ENCODE data around the gene BEX4. TPM values are rescaled to one million over a fixed set of nuclear protein-coding genes. Genes with fewer than 3 reads are reported as not detected.
A peak's percentile ranks its signal among the peaks of the same experiment; 100 is the strongest.

BEX4 gene
- total and polyA plus RNA-seq, 11 donors, result 34.8 to 57.0 (median 43.6) TPM

DNA sequence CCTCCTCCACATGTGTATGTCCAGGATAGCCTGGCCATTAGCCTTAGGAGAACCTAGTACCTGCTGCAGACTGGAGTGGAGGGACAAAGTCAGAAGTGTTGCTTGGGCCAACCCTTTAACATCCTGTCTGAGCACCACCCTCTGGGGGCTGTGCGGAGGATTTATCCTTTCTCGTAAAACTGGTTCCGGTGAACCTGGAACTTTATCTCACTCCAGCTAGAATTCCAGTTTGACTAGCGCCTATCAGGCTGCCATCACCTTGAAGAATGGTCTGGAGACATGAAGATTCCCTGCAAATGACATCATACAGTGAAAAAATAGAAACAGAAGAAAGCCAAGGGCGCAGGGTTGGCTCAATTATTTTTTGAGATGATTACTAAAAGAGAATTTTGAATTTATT, 36.1 kb downstream of the BEX4 start:
- no peak for ATAC-seq
- H3K4me1 ChIP-seq, result peaks cover 0 to 15% (median 5%) of the 10 kb centered on the region in 12 donors
- no peak for DNase-seq
- TF ChIP-seq POLR2A (IDR thresholded peaks at IDR 0.05), result no peak
- TF ChIP-seq CTCF (IDR thresholded peaks at IDR 0.05), result no peak
- intact Hi-C loops (cut with DNase I), result loop anchor here in 5 of 10 donors (5.0 kb wide), 2 partner anchors 34 to 39 kb away; partner anchors contain the start of gene BEX4 (in 3 of the 5)
- peaks cover 0 to 10% (median 0%) of the 10 kb centered on the region in 9 donors for H3K27me3 ChIP-seq
- no peak overlapping the region for H3K4me3 ChIP-seq
- H3K36me3 ChIP-seq, result peaks cover 0 to 13% (median 0%) of the 10 kb centered on the region in 9 donors
- no peak overlapping the region for H3K27ac ChIP-seq
- no peaks in the 10 kb centered on the region for H3K9me3 ChIP-seq
- 29 to 61% (median 52%) methylated on average over 5 of the region's 5 CpGs for WGBS, 4 donors

DNA sequence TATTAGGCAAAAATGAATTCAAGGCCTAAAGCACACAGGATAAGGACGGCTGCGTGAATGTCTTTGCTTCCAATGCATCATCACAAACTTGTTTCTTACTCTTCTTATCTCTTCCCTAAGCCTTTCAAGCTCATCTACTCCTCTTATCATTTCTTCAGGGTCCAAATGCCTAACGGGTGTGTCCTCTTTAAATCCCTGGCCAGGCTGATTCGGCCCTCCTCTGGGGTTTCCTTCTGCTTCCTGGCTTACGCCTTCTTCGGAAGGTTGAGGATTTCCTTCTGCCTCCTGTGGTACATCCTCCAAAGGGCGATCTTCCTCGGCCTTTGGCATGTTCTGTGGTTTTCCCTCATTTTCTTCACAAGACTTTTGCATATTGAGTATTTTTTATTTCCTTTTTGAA, 38.7 kb downstream of the BEX4 start:
- 7 to 43% (median 25%) methylated on average over 8 of the region's 8 CpGs for WGBS, 4 donors
- no peaks in the 10 kb centered on the region for H3K9me3 ChIP-seq
- H3K27ac ChIP-seq, result peak overlapping the region in 11 of 12 donors; percentile 80 to 91 (median 88)
- intact Hi-C loops (cut with DNase I), result loop anchor here in 8 of 10 donors (1.0 to 5.0 kb wide), 4 partner anchors 36 to 41 kb away; partner anchors contain the start of gene BEX4 (in 6 of the 8)
- H3K4me1 ChIP-seq, result peaks cover 0 to 15% (median 5%) of the 10 kb centered on the region in 12 donors
- DNase-seq (peak in 3 of 5 donors; percentile 6 to 28 (median 22)), ATAC-seq (peak in 2 of 4 donors; percentile 38 to 53)
- TF ChIP-seq POLR2A (IDR thresholded peaks at IDR 0.05) (no peak), CTCF (IDR thresholded peaks at IDR 0.05) (no peak)
- peak overlapping the region; percentile 31 to 95 (median 68) for H3K4me3 ChIP-seq
- H3K36me3 ChIP-seq, result peaks cover 0 to 13% (median 0%) of the 10 kb centered on the region in 9 donors
- peaks cover 0 to 9% (median 0%) of the 10 kb centered on the region in 9 donors for H3K27me3 ChIP-seq

DNA sequence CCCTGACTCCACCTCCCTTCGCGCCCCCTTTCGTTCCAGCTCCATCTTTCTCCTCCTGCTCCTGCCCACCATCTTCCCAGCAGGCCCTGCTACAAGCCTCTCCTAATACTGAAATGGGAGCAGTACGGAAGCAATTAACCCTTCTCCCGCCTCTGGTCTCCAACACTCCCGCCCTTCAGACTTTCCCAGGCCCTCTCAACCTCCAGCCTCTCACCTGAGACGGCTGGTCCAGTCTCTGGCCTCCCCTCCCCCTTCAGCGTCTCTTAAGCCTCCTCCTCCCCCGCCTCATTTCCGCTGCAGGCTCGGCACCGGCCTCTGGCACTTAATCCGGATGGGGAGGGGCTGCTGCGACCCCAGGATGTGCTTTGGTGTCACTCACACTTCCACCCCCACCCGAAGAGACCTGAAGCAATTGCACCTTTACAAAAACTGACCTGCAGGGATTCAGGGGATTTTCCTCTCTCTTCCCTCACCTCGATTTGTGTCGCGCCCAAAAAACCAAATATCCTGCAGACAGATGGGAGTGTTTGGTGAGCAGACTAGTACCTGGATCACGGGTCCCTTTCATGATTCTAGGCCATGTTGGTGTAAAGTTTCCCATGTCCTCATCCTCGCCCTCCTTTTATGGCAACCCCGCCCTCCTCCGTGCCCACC, 39.4 kb downstream of the BEX4 start:
- H3K27ac ChIP-seq, result peak overlapping the region; percentile 80 to 91 (median 88)
- peak overlapping the region; percentile 31 to 95 (median 68) for H3K4me3 ChIP-seq
- DNase-seq, result peak; percentile 48 to 69 (median 55)
- 1 to 24% (median 12%) methylated on average over 21 to 22 of the region's 22 CpGs for WGBS, 4 donors
- intact Hi-C loops (cut with DNase I), result loop anchor here in 8 of 10 donors (1.0 to 5.0 kb wide), 4 partner anchors 37 to 42 kb away; partner anchors contain the start of gene BEX4 (in 6 of the 8)
- peak; percentile 73 to 80 (median 78) for ATAC-seq
- no peaks in the 10 kb centered on the region for H3K9me3 ChIP-seq
- H3K27me3 ChIP-seq, result peaks cover 0 to 9% (median 0%) of the 10 kb centered on the region in 9 donors
- peaks cover 0 to 15% (median 5%) of the 10 kb centered on the region in 12 donors for H3K4me1 ChIP-seq
- H3K36me3 ChIP-seq, result peaks cover 0 to 13% (median 0%) of the 10 kb centered on the region in 9 donors
- TF ChIP-seq POLR2A (IDR thresholded peaks at IDR 0.05) (no peak), CTCF (IDR thresholded peaks at IDR 0.05) (no peak)

DNA sequence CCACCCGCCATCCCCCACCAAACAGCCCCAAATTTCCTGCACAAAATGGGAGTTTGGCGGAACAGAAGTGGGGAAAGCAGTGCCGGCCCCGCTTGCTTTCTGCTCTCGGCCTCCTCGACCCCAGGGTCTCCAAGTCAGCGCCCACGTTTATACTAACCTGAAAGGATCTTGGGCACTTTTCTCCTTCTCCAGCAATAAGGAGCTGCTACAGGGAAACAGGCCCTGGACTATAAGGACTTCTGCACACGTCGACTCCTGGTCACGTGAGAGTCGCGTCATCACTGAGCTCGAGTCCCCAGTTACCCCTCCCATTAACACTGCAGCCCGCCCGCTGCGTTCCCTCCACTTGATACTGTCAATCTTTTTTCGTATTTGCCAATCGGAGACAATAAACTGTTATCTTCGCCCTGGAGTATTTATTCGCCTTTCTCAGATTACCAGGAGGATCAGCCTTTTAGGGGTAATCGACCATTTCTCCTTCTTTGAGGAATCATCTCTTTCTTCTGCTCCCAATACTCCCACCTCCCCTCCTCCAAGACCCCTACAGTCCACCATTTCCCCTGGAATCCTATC, 40.1 kb downstream of the BEX4 start, which contains the start of gene TCEAL8:
TSS of gene TCEAL8 (minus strand) at position 235 of the 573 bp plus-strand sequence. CDS start 1,176 bp downstream, outside the sequence.
- no peaks in the 10 kb centered on the region for H3K9me3 ChIP-seq
- H3K36me3 ChIP-seq, result peaks cover 0 to 13% (median 0%) of the 10 kb centered on the region in 9 donors
- peak within 1 kb of the TSS; percentile 31 to 95 (median 68) for H3K4me3 ChIP-seq
- TF ChIP-seq POLR2A (IDR thresholded peaks at IDR 0.05) (peak in 1 of 2 donors; percentile 42), CTCF (IDR thresholded peaks at IDR 0.05) (no peak)
- 0 to 47% (median 18%) methylated on average over 22 of the region's 22 CpGs for WGBS, 4 donors
- H3K4me1 ChIP-seq, result peaks cover 0 to 15% (median 5%) of the 10 kb centered on the region in 12 donors
- peak within 1 kb of the TSS; percentile 80 to 91 (median 88) for H3K27ac ChIP-seq
- peak; percentile 96 to 99 (median 97) for ATAC-seq
- peaks cover 0 to 8% (median 0%) of the 10 kb centered on the region in 9 donors for H3K27me3 ChIP-seq
- intact Hi-C loops (cut with DNase I), result loop anchor here in 8 of 10 donors (1.0 to 5.0 kb wide), 4 partner anchors 38 to 43 kb away; partner anchors contain the start of gene BEX4 (in 6 of the 8)
- DNase-seq, result peak; percentile 79 to 90 (median 84)

All from heart left ventricle (tissue), 16 donors.